NCI-H2196 treated with DMSO at 0.1 percent for 48 hours (cell line): ENCODE results near the gene LGMN.

Source experiments
- DNase-seq: peaks from one replicate; lab custom pipeline; 2025; ENCODE audit not compliant: unreplicated experiment; lab: John Stamatoyannopoulos, UW

The LGMN gene

DNA sequence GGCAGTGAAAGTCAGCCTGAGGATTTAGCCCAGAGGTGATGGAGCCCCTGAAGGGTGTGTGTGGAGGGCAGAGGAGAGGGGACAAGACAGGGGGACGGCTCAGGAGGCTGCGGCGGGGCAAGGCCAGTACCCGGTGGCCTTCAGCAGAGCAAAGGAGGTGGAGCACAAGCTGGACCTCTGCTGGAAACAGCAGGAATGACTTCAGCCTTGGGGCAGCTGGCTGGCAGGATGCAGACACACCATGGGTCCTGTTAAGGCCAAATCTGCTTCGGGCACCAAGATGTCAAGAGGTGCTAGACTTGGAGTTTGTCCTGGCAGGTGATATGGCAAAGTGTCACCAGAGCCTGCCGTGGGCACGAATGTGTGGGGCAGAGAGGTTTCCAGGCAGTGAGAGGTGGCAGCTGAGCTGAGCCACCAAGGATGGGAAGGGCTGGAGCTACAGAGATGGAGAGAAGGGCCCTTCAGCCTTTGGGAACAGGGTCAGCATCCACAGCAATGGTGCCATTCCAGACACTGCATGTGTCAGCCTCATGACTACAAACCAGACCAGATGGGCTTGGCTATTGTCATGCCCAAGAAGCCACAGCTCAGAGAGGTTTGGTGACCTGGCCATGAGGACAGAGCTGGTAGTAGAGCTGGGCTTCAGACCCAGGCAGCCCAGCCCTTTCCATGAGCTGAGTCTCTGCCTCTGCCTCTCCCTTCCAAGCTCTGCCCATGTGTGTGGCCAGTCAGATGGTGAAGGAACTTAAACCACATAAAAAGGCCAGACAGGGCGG lies 91.9 kb downstream of the LGMN start:
- DNase-seq: no peak

DNA sequence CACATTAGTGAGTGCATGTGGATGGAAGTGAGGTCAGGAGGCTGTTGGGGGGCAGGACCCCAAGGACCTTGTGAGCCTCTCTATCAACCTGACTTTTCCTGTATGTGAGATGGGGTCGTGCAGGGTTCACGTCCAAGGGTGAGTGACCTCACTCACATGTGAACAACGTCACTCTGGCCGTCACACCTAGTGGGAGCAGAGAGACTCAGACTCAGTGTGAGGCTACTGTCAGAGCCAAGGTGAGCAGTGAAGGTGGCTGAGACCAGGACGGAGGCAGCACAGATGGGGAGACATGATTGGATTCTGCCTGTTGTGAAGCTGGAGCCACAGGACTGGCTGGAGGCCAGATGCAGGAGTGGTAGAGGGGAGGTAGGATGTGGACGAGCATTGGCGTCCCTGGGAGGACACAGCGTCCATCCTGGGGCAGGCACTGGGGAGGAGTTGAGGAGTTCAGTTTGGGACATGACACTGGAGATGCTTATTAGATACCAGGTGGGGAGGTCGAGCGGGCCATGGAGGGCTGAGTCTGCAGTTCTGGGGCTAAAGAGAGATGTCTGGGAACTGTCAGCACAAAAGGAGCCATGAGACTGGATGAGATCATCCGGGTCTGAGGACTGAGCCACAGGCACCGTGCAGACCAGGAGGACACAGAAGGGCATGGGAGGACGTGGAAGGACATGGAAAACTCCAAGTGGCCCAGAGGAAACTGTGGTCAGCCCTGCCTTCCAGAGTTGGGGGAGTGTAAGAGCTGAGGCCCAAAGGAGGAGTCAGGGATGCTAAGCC lies 92.8 kb downstream of the LGMN start:
- no peak for DNase-seq

DNA sequence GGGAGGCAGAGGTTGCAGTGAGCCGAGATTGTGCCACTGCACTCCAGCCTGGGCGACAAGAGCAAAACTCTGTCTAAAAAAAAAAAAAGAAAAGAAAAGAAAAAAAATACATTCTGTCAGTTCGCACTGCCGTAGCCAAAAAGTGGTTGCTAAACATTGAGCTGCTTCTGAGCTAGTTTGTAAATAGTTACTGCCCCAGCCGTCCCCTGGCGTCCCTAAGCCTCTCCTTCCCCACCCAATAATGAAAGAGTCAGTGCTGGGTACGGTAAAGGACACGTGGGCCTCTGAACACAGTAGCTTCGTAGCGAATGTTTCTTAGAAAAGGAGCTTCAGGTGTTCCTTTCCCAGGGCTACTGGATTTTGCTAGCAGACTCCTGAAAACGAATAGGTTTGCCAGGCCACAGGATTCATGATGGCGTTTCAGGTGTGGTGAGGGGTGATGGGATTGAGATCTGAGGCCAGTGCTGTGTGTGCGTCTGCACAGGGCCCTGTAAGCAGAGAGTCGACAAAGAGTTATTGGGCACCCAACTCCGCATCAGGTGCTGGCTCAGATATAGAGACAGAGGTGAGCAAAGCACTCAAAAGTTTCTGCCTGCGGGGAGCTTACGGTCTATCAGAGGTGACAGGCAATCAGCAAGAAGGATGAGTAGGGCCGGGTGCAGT lies 94.1 kb downstream of the LGMN start:
- DNase-seq: no peak
